Muscle layer of colon (tissue), 2 donors: ENCODE data around the gene F12.

ENCODE experiments used
- H3K27ac ChIP-seq: one replicate; pipeline ENCODE4 v1.7.0; 2013; ENCODE audit warnings: low read depth, mild to moderate bottlenecking, low read length, moderate library complexity
- H3K27me3 ChIP-seq, 2 donors: one replicate each; pipeline ENCODE4 v1.7.0; 2013; ENCODE audit warnings: low read length in 2 of 2, mild to moderate bottlenecking in 2 of 2; ENCODE audit not compliant: insufficient read depth in 2 of 2, control insufficient read depth in 1 of 2
- H3K36me3 ChIP-seq: one replicate; pipeline ENCODE4 v1.7.0; 2013; ENCODE audit warnings: mild to moderate bottlenecking, low read length; ENCODE audit not compliant: insufficient read depth
- H3K4me1 ChIP-seq: one replicate; pipeline ENCODE4 v1.7.0; 2013; ENCODE audit warnings: mild to moderate bottlenecking, low read length; ENCODE audit not compliant: insufficient read depth
- H3K4me3 ChIP-seq, 2 donors: one replicate each; pipeline ENCODE4 v1.7.0; 2013; ENCODE audit warnings: low read length in 2 of 2, low read depth in 1 of 2, mild to moderate bottlenecking in 1 of 2, moderate library complexity in 1 of 2
- H3K9ac ChIP-seq: one replicate; pipeline ENCODE4 v1.7.0; 2013; ENCODE audit warnings: low read length
- H3K9me3 ChIP-seq: one replicate; pipeline ENCODE4 v1.7.0; 2013; ENCODE audit warnings: mild to moderate bottlenecking, low read length
- donor health status: abdominal sarcoma.
- donor health status: Adenocarcinoma of cecum.

Gene F12

GRCh38 chr5:177399997-177400868, 9.1 kb downstream of the F12 start, which contains the start of gene PFN3:
TSS of gene PFN3 (minus strand) at chr5:177400661. CDS start at chr5:177400576, 85 bp downstream.
- Histone ChIP-seq H3K9me3 (no peaks in the 10 kb centered on the region), H3K27me3 (peaks cover 49 to 85% of the 10 kb centered on the region in 2 donors), H3K36me3 (no peaks in the 10 kb centered on the region), H3K4me3 (no peak within 1 kb of the TSS), H3K27ac (no peak within 1 kb of the TSS), H3K9ac (no peak within 1 kb of the TSS), H3K4me1 (peaks cover 23% of the 10 kb centered on the region)

GRCh38 chr5:177397875-177398390, 11.4 kb downstream of the F12 start:
- Histone ChIP-seq H3K4me3 (no peak overlapping the region), H3K36me3 (no peaks in the 10 kb centered on the region), H3K9ac (no peak overlapping the region), H3K4me1 (peaks cover 8% of the 10 kb centered on the region), H3K27ac (no peak overlapping the region), H3K9me3 (no peaks in the 10 kb centered on the region), H3K27me3 (peaks cover 37 to 66% of the 10 kb centered on the region in 2 donors)

- H3K27ac ChIP-seq, result no peak overlapping the region
- H3K4me3 ChIP-seq, result no peak overlapping the region
- peaks cover 26 to 55% of the 10 kb centered on the region in 2 donors for H3K27me3 ChIP-seq
- no peaks in the 10 kb centered on the region for H3K36me3 ChIP-seq
- no peaks in the 10 kb centered on the region for H3K4me1 ChIP-seq
- H3K9me3 ChIP-seq, result no peaks in the 10 kb centered on the region
- H3K9ac ChIP-seq, result no peak overlapping the region
Measured at GRCh38 chr5:177396807-177397206, 12.6 kb downstream of the F12 start.

GRCh38 chr5:177396078-177396477, 13.3 kb downstream of the F12 start:
- no peaks in the 10 kb centered on the region for H3K4me1 ChIP-seq
- H3K27ac ChIP-seq, result no peak overlapping the region
- no peak overlapping the region for H3K4me3 ChIP-seq
- no peaks in the 10 kb centered on the region for H3K36me3 ChIP-seq
- peaks cover 18 to 47% of the 10 kb centered on the region in 2 donors for H3K27me3 ChIP-seq
- no peaks in the 10 kb centered on the region for H3K9me3 ChIP-seq
- H3K9ac ChIP-seq, result no peak overlapping the region

DNA sequence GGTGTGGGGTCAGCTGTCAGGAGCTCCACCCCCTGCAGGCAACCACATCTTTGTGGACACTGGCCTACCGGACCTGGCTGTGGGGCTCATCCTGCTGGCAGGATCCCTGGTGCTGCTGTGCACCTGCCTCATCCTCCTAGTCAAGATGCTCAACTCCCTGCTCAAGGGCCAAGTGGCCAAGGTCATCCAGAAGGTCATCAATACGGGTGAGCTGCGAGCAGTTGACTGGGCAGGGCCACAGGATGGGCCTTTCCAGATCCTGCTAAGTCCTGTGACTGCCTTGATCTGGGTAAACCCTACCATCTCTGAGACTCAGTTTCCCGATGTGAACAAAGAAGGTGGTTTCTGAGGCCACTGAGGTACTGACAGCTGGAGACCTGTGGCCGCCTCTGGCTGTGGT, 15.4 kb downstream of the F12 start:
- no peaks in the 10 kb centered on the region for H3K36me3 ChIP-seq
- no peaks in the 10 kb centered on the region for H3K4me1 ChIP-seq
- no peaks in the 10 kb centered on the region for H3K9me3 ChIP-seq
- H3K4me3 ChIP-seq, result no peak overlapping the region
- no peak overlapping the region for H3K27ac ChIP-seq
- no peak overlapping the region for H3K9ac ChIP-seq
- H3K27me3 ChIP-seq, result peaks cover 0 to 27% of the 10 kb centered on the region in 2 donors

DNA sequence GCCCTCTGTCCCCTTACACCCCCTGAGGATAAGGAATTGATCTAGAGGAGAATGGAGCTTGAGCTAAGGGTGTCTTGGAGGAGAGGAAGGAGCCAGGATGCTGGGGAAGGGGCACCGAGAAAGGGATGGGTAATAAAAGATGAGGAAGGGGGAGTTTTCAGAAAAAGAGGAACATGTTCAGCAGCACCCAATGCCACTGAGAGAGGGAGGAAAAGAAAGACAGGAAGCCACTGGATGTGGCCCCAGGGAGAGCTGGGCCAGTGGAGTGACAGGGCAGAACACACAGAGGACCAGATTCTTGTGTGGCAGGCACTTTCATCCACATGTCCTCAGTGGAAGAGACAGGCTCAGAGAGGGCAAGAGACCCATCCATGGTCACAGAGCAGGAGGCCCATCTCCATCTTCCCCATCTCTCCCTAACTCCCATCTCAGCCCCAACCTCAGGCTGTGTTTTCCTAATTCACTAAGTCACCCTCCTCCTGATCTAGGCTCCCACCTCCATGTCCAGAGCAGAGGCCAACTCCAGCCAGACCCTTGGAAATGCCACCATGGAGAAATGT, 16.1 kb downstream of the F12 start:
- H3K4me1 ChIP-seq, result no peaks in the 10 kb centered on the region
- H3K36me3 ChIP-seq, result no peaks in the 10 kb centered on the region
- H3K27ac ChIP-seq, result no peak overlapping the region
- no peak overlapping the region for H3K4me3 ChIP-seq
- H3K27me3 ChIP-seq, result peaks cover 0 to 20% of the 10 kb centered on the region in 2 donors
- H3K9ac ChIP-seq, result no peak overlapping the region
- H3K9me3 ChIP-seq, result no peaks in the 10 kb centered on the region

- H3K36me3 ChIP-seq, result no peaks in the 10 kb centered on the region
- peaks cover 0 to 15% of the 10 kb centered on the region in 2 donors for H3K27me3 ChIP-seq
- no peaks in the 10 kb centered on the region for H3K9me3 ChIP-seq
- H3K4me3 ChIP-seq, result no peak overlapping the region
- H3K9ac ChIP-seq, result no peak overlapping the region
- no peaks in the 10 kb centered on the region for H3K4me1 ChIP-seq
- H3K27ac ChIP-seq, result no peak overlapping the region
Measured at GRCh38 chr5:177392765-177393164, 16.6 kb downstream of the F12 start.

DNA sequence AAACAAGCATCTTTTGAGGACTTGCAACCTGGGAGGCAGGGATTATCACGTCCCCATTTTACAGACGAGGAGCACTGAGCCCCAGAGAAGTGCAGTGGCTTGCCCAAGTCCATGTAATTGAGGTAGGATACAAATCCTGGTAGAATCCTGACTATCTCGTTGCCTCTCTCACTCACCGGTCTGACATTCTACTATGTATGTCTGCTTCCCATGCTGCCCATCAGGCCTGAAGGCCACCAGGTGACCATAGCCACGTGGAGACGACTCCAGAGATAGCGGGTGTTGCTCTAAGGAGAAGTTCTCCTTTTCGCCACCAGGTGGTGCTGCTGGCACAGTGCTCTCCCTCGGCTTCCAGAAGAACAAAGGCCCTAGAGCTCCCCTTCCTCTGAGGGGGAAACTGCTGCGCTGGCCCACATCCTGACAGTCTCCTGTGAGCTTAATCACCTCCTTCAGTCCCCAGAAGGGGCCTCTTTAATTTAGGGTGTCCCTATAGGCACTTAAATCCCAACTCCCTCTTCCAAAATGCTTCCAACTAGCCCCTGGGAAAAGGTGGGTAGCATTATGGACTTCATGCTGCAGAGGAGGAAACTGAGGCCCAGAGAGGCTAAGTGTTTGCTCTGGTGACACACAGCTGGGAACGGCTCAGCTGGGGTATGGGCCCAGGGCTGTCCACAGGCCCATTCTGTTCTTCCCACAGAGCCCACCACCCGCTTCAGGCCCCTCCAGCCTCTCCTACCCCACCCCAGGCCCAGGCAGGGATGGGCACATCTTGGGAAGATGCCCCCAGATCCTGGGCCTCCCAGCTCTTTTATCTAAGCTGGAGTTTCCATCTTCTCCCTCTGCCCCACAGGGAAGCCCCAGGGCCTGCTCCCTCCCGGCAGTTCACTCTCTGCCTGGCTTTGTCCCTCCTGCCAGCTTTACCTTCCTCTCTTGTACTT, 18.7 kb downstream of the F12 start:
- Histone ChIP-seq H3K27ac (no peak overlapping the region), H3K36me3 (no peaks in the 10 kb centered on the region), H3K9me3 (no peaks in the 10 kb centered on the region), H3K4me3 (no peak overlapping the region), H3K9ac (no peak overlapping the region), H3K27me3 (peaks cover 0 to 5% of the 10 kb centered on the region in 2 donors), H3K4me1 (no peaks in the 10 kb centered on the region)

GRCh38 chr5:177389241-177390169, 19.9 kb downstream of the F12 start:
- H3K9me3 ChIP-seq, result no peaks in the 10 kb centered on the region
- no peak overlapping the region for H3K27ac ChIP-seq
- no peak overlapping the region for H3K9ac ChIP-seq
- H3K36me3 ChIP-seq, result no peaks in the 10 kb centered on the region
- H3K4me1 ChIP-seq, result no peaks in the 10 kb centered on the region
- H3K4me3 ChIP-seq, result no peak overlapping the region
- H3K27me3 ChIP-seq, result peaks cover 0 to 6% of the 10 kb centered on the region in 2 donors

- Histone ChIP-seq H3K27ac (no peak overlapping the region), H3K4me3 (no peak overlapping the region), H3K36me3 (no peaks in the 10 kb centered on the region), H3K4me1 (no peaks in the 10 kb centered on the region), H3K9ac (no peak overlapping the region), H3K9me3 (no peaks in the 10 kb centered on the region), H3K27me3 (peaks cover 0 to 6% of the 10 kb centered on the region in 2 donors)
Measured at GRCh38 chr5:177388521-177389052, 20.8 kb downstream of the F12 start.
